ENCODE results near the gene ATP2B2. TPM values are rescaled to one million over a fixed set of nuclear protein-coding genes. Genes with fewer than 3 reads are reported as not detected.

The ATP2B2 gene
- total RNA-seq, 4 donors from 2014 or later, result 0.11 to 0.42 (median 0.15) TPM; not detected in 1

GRCh38 chr3:10495003-10495402 is 10.4 kb downstream of the ATP2B2 start:
- H3K36me3 ChIP-seq, result no peaks in the 10 kb centered on the region
- H3K27ac ChIP-seq, result no peak overlapping the region
- 21 to 25% methylated on average over 4 of the region's 4 CpGs for WGBS, 2 donors
- H3K4me3 ChIP-seq (replicated peaks in 1 of 3), result no peak overlapping the region
- no peaks in the 10 kb centered on the region for H3K27me3 ChIP-seq
- intact Hi-C loops (cut with DNase I), result no loop called here
- DNase-seq, result peak; percentile 12
- TF ChIP-seq POLR2A (IDR thresholded peaks at IDR 0.05) (no peak), CTCF (IDR thresholded peaks at IDR 0.05) (no peak)
- no peaks in the 10 kb centered on the region for H3K4me1 ChIP-seq
- no peaks in the 10 kb centered on the region for H3K9me3 ChIP-seq

GRCh38 chr3:10494180-10494579 is 11.2 kb downstream of the ATP2B2 start:
- H3K27ac ChIP-seq, result no peak overlapping the region
- DNase-seq, result no peak
- 46 to 57% methylated on average over 3 of the region's 3 CpGs for WGBS, 2 donors
- intact Hi-C loops (cut with DNase I), result no loop called here
- no peaks in the 10 kb centered on the region for H3K36me3 ChIP-seq
- no peak for TF ChIP-seq POLR2A (IDR thresholded peaks at IDR 0.05)
- TF ChIP-seq CTCF (IDR thresholded peaks at IDR 0.05), result no peak
- no peaks in the 10 kb centered on the region for H3K27me3 ChIP-seq
- no peaks in the 10 kb centered on the region for H3K9me3 ChIP-seq
- H3K4me3 ChIP-seq (replicated peaks in 1 of 3), result no peak overlapping the region
- H3K4me1 ChIP-seq, result no peaks in the 10 kb centered on the region

- no peak for DNase-seq
- no peak for TF ChIP-seq CTCF (IDR thresholded peaks at IDR 0.05)
- no peak for TF ChIP-seq POLR2A (IDR thresholded peaks at IDR 0.05)
- Histone ChIP-seq H3K4me1 (no peaks in the 10 kb centered on the region), H3K9me3 (no peaks in the 10 kb centered on the region), H3K27ac (no peak overlapping the region), H3K36me3 (no peaks in the 10 kb centered on the region), H3K27me3 (no peaks in the 10 kb centered on the region), H3K4me3 (replicated peaks in 1 of 3) (no peak overlapping the region)
- WGBS, 2 donors, result 78 to 84% methylated on average over 4 of the region's 4 CpGs
- intact Hi-C loops (cut with DNase I), result no loop called here
Observed at GRCh38 chr3:10493202-10493589, 12.2 kb downstream of the ATP2B2 start.

GRCh38 chr3:10492364-10493201 is 12.8 kb downstream of the ATP2B2 start:
- no peaks in the 10 kb centered on the region for H3K9me3 ChIP-seq
- intact Hi-C loops (cut with DNase I), result no loop called here
- no peaks in the 10 kb centered on the region for H3K4me1 ChIP-seq
- no peaks in the 10 kb centered on the region for H3K27me3 ChIP-seq
- DNase-seq, result no peak
- TF ChIP-seq POLR2A (IDR thresholded peaks at IDR 0.05), result no peak
- TF ChIP-seq CTCF (IDR thresholded peaks at IDR 0.05), result no peak
- H3K36me3 ChIP-seq, result no peaks in the 10 kb centered on the region
- WGBS, 2 donors, result 70 to 72% methylated on average over 12 of the region's 12 CpGs
- H3K4me3 ChIP-seq (replicated peaks in 1 of 3), result no peak overlapping the region
- no peak overlapping the region for H3K27ac ChIP-seq

GRCh38 chr3:10489746-10490483 is 15.5 kb downstream of the ATP2B2 start:
- Histone ChIP-seq H3K9me3 (no peaks in the 10 kb centered on the region), H3K27me3 (no peaks in the 10 kb centered on the region), H3K36me3 (no peaks in the 10 kb centered on the region), H3K27ac (no peak overlapping the region), H3K4me1 (no peaks in the 10 kb centered on the region), H3K4me3 (replicated peaks in 1 of 3) (no peak overlapping the region)
- DNase-seq, result no peak
- intact Hi-C loops (cut with DNase I), result no loop called here
- TF ChIP-seq CTCF (IDR thresholded peaks at IDR 0.05) (no peak), POLR2A (IDR thresholded peaks at IDR 0.05) (no peak)
- 86% methylated on average over 10 of the region's 10 CpGs for WGBS, 2 donors

Data from thyroid gland (tissue), 4 donors.